ENCODE results near the gene TACC2.

Gene TACC2

GRCh38 chr10:122261584-122261983 lies 272.6 kb downstream of the TACC2 start:
- TF ChIP-seq CTCF (IDR thresholded peaks at IDR 0.05; ENCODE audit: low read depth, low read length, missing control alignments) = no peak
- no peak overlapping the region for H3K4me3 ChIP-seq (ENCODE audit: low read depth, low read length)
- no peak for DNase-seq (ENCODE audit: low read depth)

DNA sequence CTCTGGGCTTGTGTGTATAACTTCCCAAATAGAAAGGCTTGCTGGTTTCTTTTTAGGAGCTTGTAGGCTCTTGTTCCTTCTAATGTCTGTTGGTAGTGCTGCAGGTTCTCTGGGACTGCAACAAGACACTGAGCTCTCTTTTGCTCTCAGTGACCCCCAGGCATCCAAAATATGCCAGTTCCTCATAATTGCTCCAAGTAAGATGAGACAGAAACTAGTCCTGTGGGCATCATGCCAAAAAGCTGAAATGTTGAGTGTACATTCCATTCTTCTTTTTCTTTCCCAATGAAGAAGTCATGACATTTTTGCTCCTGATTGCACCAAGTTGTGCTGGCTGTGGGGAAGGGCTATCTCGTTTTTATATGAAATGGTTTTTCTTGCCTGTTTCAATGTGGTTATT lies 275.0 kb downstream of the TACC2 start:
- no peak overlapping the region for H3K4me3 ChIP-seq (ENCODE audit: low read depth, low read length)
- TF ChIP-seq CTCF (IDR thresholded peaks at IDR 0.05; ENCODE audit: low read depth, low read length, missing control alignments) = no peak
- DNase-seq (ENCODE audit: low read depth) = no peak

GRCh38 chr10:122264436-122264835 lies 275.5 kb downstream of the TACC2 start:
- no peak for DNase-seq (ENCODE audit: low read depth)
- TF ChIP-seq CTCF (IDR thresholded peaks at IDR 0.05; ENCODE audit: low read depth, low read length, missing control alignments) = no peak
- no peak overlapping the region for H3K4me3 ChIP-seq (ENCODE audit: low read depth, low read length)

GRCh38 chr10:122264931-122265330 lies 276.0 kb downstream of the TACC2 start:
- H3K4me3 ChIP-seq (ENCODE audit: low read depth, low read length) = no peak overlapping the region
- no peak for TF ChIP-seq CTCF (IDR thresholded peaks at IDR 0.05; ENCODE audit: low read depth, low read length, missing control alignments)
- DNase-seq (ENCODE audit: low read depth) = no peak

DNA sequence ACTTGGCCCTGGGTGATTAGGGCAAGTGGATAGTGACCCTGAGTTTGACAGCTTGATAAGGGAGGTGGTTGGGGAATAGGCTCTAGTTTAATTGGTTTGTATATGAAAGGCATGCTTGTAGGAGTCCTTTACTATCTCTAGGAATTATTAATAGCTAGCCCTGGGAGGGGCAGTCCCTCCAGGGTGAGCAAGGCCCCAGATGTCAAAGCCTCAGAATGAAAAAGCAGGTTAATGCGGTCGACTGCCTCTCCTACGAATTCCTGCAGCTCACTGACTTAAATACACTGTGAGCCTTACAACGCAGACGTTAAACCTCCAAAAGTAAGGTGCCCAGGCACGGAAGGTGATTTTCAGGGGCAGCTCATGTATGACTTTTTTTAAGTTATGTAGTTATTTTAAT lies 276.9 kb downstream of the TACC2 start:
- no peak overlapping the region for H3K4me3 ChIP-seq (ENCODE audit: low read depth, low read length)
- DNase-seq (ENCODE audit: low read depth) = no peak
- TF ChIP-seq CTCF (IDR thresholded peaks at IDR 0.05; ENCODE audit: low read depth, low read length, missing control alignments) = no peak

GRCh38 chr10:122267849-122268737 lies 279.1 kb downstream of the TACC2 start:
- TF ChIP-seq CTCF (IDR thresholded peaks at IDR 0.05; ENCODE audit: low read depth, low read length, missing control alignments) = peak; percentile 95
- DNase-seq (ENCODE audit: low read depth) = peak; percentile 1

More at GRCh38 chr10:122267849-122268737, 279.1 kb downstream of the TACC2 start:
- H3K4me3 ChIP-seq (ENCODE audit: low read depth, low read length) = no peak overlapping the region

Data from GM12864 (cell line).